Thyroid gland (tissue), 4 donors: Measurements from ENCODE around the gene PORCN.

Source experiments
- POLR2A ChIP-seq, 2 donors: fragments of 450-650 bp; IDR thresholded peaks; one replicate each; pipeline ENCODE4 v1.6.1; 2017; ENCODE audit warnings: antibody characterized with exemption in 2 of 2, mild to moderate bottlenecking in 2 of 2, moderate library complexity in 1 of 2
- TF ChIP-seq, protein P1 (sequence below), 6 experiments: fragments of 200-600 bp in 3 of 6; fragments of 450-650 bp in 3 of 6; sonication (generic) in 3 of 6; IDR thresholded peaks; one replicate each; pipeline ENCODE4 v1.5.1; 2016 to 2019; ENCODE audit warnings: antibody characterized with exemption in 6 of 6, mild to moderate bottlenecking in 2 of 6, inconsistent platforms in 1 of 6, moderate library complexity in 1 of 6

GRCh38 chrX:48541140-48541814 lies 32.5 kb downstream of the PORCN start:
- TF ChIP-seq, protein P1, sequence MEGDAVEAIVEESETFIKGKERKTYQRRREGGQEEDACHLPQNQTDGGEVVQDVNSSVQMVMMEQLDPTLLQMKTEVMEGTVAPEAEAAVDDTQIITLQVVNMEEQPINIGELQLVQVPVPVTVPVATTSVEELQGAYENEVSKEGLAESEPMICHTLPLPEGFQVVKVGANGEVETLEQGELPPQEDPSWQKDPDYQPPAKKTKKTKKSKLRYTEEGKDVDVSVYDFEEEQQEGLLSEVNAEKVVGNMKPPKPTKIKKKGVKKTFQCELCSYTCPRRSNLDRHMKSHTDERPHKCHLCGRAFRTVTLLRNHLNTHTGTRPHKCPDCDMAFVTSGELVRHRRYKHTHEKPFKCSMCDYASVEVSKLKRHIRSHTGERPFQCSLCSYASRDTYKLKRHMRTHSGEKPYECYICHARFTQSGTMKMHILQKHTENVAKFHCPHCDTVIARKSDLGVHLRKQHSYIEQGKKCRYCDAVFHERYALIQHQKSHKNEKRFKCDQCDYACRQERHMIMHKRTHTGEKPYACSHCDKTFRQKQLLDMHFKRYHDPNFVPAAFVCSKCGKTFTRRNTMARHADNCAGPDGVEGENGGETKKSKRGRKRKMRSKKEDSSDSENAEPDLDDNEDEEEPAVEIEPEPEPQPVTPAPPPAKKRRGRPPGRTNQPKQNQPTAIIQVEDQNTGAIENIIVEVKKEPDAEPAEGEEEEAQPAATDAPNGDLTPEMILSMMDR (IDR thresholded peaks at IDR 0.05): no peak
- no peak for TF ChIP-seq POLR2A (IDR thresholded peaks at IDR 0.05)
